Left ventricle myocardium inferior (tissue), 1 donor: ENCODE measurements around the gene LRRC42. TPM values are rescaled to one million over a fixed set of nuclear protein-coding genes. Genes with fewer than 3 reads are reported as not detected.
A peak's percentile ranks its signal among the peaks of the same experiment; 100 is the strongest.

Source experiments
- DNase-seq: peaks from one replicate; pipeline ENCODE4 v3.0.0-alpha.2; 2020
- H3K27ac ChIP-seq: fragments of 200-600 bp; replicated peaks from 2 replicates; pipeline ENCODE4 v1.8.0; 2021
- H3K27me3 ChIP-seq: fragments of 200-600 bp; 2 replicates; pipeline ENCODE4 v1.8.0; 2021; ENCODE audit warnings: low read depth
- H3K36me3 ChIP-seq: fragments of 200-600 bp; 2 replicates; pipeline ENCODE4 v1.8.0; 2021
- H3K4me1 ChIP-seq: fragments of 200-600 bp; 2 replicates; pipeline ENCODE4 v1.8.0; 2021
- H3K4me3 ChIP-seq: fragments of 200-600 bp; 2 replicates; pipeline ENCODE4 v1.8.0; 2021; ENCODE audit warnings: mild to moderate bottlenecking, moderate library complexity
- H3K9me3 ChIP-seq: fragments of 200-600 bp; replicated peaks from 2 replicates; pipeline ENCODE4 v1.8.0; 2021
- intact Hi-C: fragments of 100-400 bp; cut with micrococcal nuclease; formaldehyde crosslinking; loops from one replicate; pipeline ENCODE4 v1.11.0; 2022
- long read RNA-seq: library from polyadenylated mRNA; unstranded; transcript quantifications from one replicate; pipeline ENCODE4 v2.0.0, GENCODE V29; 2021
- total RNA-seq: library from RNA; stranded (reverse); fragmentation: NEBNext Ultra II Directional; extraction: Animal tissue kit (Norgen Biotek cat#: 25700); gene quantifications from one replicate; pipeline ENCODE4 v1.2.1, GENCODE V29; 2021
- TF ChIP-seq, protein P1 (sequence below): fragments of 200-600 bp; IDR thresholded peaks from 2 replicates; pipeline ENCODE4 v1.8.0; 2021; ENCODE audit warnings: antibody characterized with exemption, mild to moderate bottlenecking, borderline replicate concordance
- donor health status: DM: no; HTN: yes; CAD: no; lungs with severe emphysema.

LRRC42 gene
- 12.9 TPM for total RNA-seq
- long read RNA-seq, transcript LRRC42-203 (9 exons, 2,037 nt): minor isoform, 8 of 20 reads
- long read RNA-seq, transcript LRRC42-201 (8 exons, 1,727 nt): major isoform, 11 of 20 reads
- long read RNA-seq, partial matches to known transcripts: 0 of 20 reads
- long read RNA-seq, other reads (novel, unspliced or antisense): 1 of 20 reads

GRCh38 chr1:53946252-53947171 is at the start of gene LRRC42:
TSS of gene LRRC42 (plus strand) at chr1:53946350. CDS start at chr1:53952000, 5,650 bp downstream.
- Histone ChIP-seq H3K9me3 (no peaks in the 10 kb centered on the region), H3K27ac (peak within 1 kb of the TSS; percentile 97), H3K27me3 (no peaks in the 10 kb centered on the region), H3K4me1 (peaks cover 54% of the 10 kb centered on the region), H3K36me3 (no peaks in the 10 kb centered on the region), H3K4me3 (peak within 1 kb of the TSS; percentile 94)
- TF ChIP-seq, protein P1, sequence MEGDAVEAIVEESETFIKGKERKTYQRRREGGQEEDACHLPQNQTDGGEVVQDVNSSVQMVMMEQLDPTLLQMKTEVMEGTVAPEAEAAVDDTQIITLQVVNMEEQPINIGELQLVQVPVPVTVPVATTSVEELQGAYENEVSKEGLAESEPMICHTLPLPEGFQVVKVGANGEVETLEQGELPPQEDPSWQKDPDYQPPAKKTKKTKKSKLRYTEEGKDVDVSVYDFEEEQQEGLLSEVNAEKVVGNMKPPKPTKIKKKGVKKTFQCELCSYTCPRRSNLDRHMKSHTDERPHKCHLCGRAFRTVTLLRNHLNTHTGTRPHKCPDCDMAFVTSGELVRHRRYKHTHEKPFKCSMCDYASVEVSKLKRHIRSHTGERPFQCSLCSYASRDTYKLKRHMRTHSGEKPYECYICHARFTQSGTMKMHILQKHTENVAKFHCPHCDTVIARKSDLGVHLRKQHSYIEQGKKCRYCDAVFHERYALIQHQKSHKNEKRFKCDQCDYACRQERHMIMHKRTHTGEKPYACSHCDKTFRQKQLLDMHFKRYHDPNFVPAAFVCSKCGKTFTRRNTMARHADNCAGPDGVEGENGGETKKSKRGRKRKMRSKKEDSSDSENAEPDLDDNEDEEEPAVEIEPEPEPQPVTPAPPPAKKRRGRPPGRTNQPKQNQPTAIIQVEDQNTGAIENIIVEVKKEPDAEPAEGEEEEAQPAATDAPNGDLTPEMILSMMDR: peak; percentile 37
- intact Hi-C loops: no loop called here
- no peak for DNase-seq

DNA sequence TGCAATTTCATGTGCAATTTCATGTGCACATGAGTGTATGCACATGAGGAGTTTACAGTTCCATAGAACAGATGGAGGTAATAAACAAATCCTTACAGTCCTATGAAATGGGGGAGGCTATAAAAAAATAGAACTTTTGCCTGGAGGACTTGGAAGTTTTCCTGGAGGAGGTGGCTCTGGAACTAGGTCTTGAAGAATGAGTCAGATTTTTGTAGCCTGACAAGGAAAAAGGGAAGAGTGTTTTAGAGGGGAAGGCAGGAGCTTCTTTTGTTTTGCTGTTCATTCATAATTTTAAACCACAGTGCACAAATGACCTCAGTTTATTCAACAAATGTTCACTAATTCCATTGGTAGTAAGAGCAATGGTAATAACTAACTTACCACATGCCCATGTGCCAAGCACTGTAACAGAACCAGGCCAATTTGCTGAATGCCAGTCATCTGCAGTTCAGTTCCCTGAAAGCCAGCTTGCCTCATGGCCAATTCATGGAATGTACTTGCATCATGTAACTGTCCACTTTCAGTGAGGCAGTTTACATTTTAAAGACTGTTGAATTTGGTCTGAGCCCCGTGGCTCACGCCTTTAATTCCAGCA is 49.4 kb upstream of the LRRC42 start:
- H3K27ac ChIP-seq: no peak overlapping the region
- TF ChIP-seq, protein P1: no peak
- no peak for DNase-seq
- no peaks in the 10 kb centered on the region for H3K36me3 ChIP-seq
- peaks cover 3% of the 10 kb centered on the region for H3K27me3 ChIP-seq
- intact Hi-C loops: no loop called here
- no peaks in the 10 kb centered on the region for H3K9me3 ChIP-seq
- H3K4me1 ChIP-seq: peaks cover 10% of the 10 kb centered on the region
- no peak overlapping the region for H3K4me3 ChIP-seq

- TF ChIP-seq, protein P1: no peak
- Histone ChIP-seq H3K27ac (no peak overlapping the region), H3K27me3 (peaks cover 3% of the 10 kb centered on the region), H3K4me3 (no peak overlapping the region), H3K9me3 (no peaks in the 10 kb centered on the region), H3K36me3 (no peaks in the 10 kb centered on the region), H3K4me1 (peaks cover 10% of the 10 kb centered on the region)
- DNase-seq: peak; percentile 25
- intact Hi-C loops: no loop called here
Observed at GRCh38 chr1:53899206-53899628, 46.9 kb upstream of the LRRC42 start.

GRCh38 chr1:53899708-53900107 is 46.4 kb upstream of the LRRC42 start:
- DNase-seq: no peak
- TF ChIP-seq, protein P1: no peak
- Histone ChIP-seq H3K27me3 (peaks cover 3% of the 10 kb centered on the region), H3K4me1 (peaks cover 10% of the 10 kb centered on the region), H3K4me3 (no peak overlapping the region), H3K27ac (no peak overlapping the region), H3K36me3 (no peaks in the 10 kb centered on the region), H3K9me3 (no peaks in the 10 kb centered on the region)
- intact Hi-C loops: no loop called here

GRCh38 chr1:53902235-53903138 is 43.7 kb upstream of the LRRC42 start:
- Histone ChIP-seq H3K9me3 (no peaks in the 10 kb centered on the region), H3K36me3 (no peaks in the 10 kb centered on the region), H3K27me3 (no peaks in the 10 kb centered on the region), H3K27ac (no peak overlapping the region), H3K4me1 (peaks cover 10% of the 10 kb centered on the region), H3K4me3 (no peak overlapping the region)
- no peak for DNase-seq
- TF ChIP-seq, protein P1: no peak
- intact Hi-C loops: no loop called here
